Measurements from ENCODE around the gene GNA12.

Gene GNA12

DNA sequence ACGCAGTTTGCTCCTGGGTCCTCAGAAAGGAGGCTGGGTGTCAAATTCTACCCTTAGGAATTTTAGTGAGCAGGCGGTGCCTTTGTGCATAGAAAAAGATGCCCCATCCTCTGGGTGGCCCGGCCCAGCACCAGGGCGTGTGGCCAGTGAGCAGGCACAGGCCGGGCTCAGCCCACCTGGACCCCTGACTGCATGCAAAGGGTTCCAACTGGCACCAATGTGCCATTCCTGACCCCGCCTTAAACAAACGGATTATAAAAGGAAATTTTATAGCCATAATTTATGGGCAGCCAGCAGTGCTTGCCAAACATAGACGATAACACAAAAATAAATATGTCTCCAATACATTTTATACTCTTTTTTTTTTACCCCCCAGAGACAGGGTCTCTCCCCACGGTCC, 40.1 kb upstream of the GNA12 start:
- H3K27me3 ChIP-seq (ENCODE audit: low read length), result no peaks in the 10 kb centered on the region
- TF ChIP-seq, protein P1, sequence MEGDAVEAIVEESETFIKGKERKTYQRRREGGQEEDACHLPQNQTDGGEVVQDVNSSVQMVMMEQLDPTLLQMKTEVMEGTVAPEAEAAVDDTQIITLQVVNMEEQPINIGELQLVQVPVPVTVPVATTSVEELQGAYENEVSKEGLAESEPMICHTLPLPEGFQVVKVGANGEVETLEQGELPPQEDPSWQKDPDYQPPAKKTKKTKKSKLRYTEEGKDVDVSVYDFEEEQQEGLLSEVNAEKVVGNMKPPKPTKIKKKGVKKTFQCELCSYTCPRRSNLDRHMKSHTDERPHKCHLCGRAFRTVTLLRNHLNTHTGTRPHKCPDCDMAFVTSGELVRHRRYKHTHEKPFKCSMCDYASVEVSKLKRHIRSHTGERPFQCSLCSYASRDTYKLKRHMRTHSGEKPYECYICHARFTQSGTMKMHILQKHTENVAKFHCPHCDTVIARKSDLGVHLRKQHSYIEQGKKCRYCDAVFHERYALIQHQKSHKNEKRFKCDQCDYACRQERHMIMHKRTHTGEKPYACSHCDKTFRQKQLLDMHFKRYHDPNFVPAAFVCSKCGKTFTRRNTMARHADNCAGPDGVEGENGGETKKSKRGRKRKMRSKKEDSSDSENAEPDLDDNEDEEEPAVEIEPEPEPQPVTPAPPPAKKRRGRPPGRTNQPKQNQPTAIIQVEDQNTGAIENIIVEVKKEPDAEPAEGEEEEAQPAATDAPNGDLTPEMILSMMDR (IDR thresholded peaks at IDR 0.05; ENCODE audit: insufficient read depth, low read length, poor library complexity, severe bottlenecking), result no peak
- no peak for TF ChIP-seq EZH2phosphoT487 (conservative IDR thresholded peaks at IDR 0.05; ENCODE audit: low read length)
- no peaks in the 10 kb centered on the region for H3K36me3 ChIP-seq (ENCODE audit: low read length)
- H3K27ac ChIP-seq (ENCODE audit: low read depth, low read length), result no peak overlapping the region
- H4K20me1 ChIP-seq (ENCODE audit: low read depth, low read length), result no peaks in the 10 kb centered on the region
- no peak overlapping the region for H3K4me3 ChIP-seq (ENCODE audit: insufficient read depth, low read length, poor library complexity, severe bottlenecking)
- no peak overlapping the region for H3K4me2 ChIP-seq (ENCODE audit: low read depth, low read length, poor library complexity, severe bottlenecking)
- no peaks in the 10 kb centered on the region for H3K9me2 ChIP-seq (replicated peaks; ENCODE audit: insufficient read depth, low read length)
- H2AFZ ChIP-seq (ENCODE audit: low read depth, low read length, severe bottlenecking), result no peak overlapping the region
- no peaks in the 10 kb centered on the region for H3K9me3 ChIP-seq (ENCODE audit: insufficient read depth, low read length)
- H3F3A ChIP-seq (ENCODE audit: insufficient read depth), result peaks cover 3% of the 10 kb centered on the region; the same call in 1 of the 2 replicates
- no peaks in the 10 kb centered on the region for H3K79me2 ChIP-seq (ENCODE audit: insufficient read depth, low read length)
- no peak overlapping the region for H3K9ac ChIP-seq (ENCODE audit: low read length)

DNA sequence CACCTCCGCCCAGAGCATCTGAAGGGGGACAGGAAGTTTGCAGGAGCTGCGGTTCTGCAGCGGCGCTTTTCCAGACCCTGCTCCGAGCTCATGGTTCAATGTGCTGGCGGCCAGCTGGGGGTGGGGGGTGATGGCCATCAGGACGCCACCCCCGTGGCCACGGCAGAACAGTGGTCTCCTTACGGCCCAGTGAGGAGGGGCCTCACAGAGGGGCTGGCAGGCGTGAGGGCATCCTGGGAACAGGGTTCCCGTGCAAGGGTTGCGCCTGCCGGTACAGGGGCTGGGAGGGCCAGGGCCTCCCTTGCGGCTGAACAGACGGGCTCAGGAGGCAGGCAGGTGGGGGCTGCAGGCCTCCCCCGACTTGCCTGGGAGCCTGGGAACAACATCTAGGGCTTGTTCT, 39.0 kb upstream of the GNA12 start:
- no peak overlapping the region for H3K4me3 ChIP-seq (ENCODE audit: insufficient read depth, low read length, poor library complexity, severe bottlenecking)
- H3K4me2 ChIP-seq (ENCODE audit: low read depth, low read length, poor library complexity, severe bottlenecking), result no peak overlapping the region
- no peaks in the 10 kb centered on the region for H3K79me2 ChIP-seq (ENCODE audit: insufficient read depth, low read length)
- no peaks in the 10 kb centered on the region for H3K9me2 ChIP-seq (replicated peaks; ENCODE audit: insufficient read depth, low read length)
- H3K9ac ChIP-seq (ENCODE audit: low read length), result no peak overlapping the region
- TF ChIP-seq, protein P1 (IDR thresholded peaks at IDR 0.05; ENCODE audit: insufficient read depth, low read length, poor library complexity, severe bottlenecking), result no peak
- no peak for TF ChIP-seq EZH2phosphoT487 (conservative IDR thresholded peaks at IDR 0.05; ENCODE audit: low read length)
- H3F3A ChIP-seq (ENCODE audit: insufficient read depth), result no peaks in the 10 kb centered on the region; the same call in 1 of the 2 replicates
- H3K27me3 ChIP-seq (ENCODE audit: low read length), result no peaks in the 10 kb centered on the region
- H2AFZ ChIP-seq (ENCODE audit: low read depth, low read length, severe bottlenecking), result no peak overlapping the region
- H4K20me1 ChIP-seq (ENCODE audit: low read depth, low read length), result no peaks in the 10 kb centered on the region
- H3K27ac ChIP-seq (ENCODE audit: low read depth, low read length), result no peak overlapping the region
- no peaks in the 10 kb centered on the region for H3K9me3 ChIP-seq (ENCODE audit: insufficient read depth, low read length)
- H3K36me3 ChIP-seq (ENCODE audit: low read length), result no peaks in the 10 kb centered on the region

DNA sequence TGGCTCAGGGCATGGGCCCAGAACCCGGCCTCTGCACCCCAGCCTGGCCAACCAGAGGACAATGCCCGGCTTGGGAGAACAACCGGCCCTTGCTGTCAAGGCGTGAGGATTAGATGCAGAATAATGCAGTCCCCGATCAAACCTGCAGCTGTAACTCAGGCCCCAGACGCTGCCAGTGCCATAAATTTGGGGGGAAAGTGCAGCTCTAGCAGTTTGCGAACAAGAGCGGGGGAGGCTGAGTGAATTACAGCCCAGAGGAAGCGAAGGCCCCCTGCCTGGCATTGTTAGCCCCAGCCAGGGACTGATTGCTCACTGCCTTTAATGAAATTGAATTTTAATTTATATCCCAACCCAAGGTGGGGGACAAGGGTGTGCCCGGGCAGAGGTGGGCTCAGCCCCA, 38.0 kb upstream of the GNA12 start:
- H3K36me3 ChIP-seq (ENCODE audit: low read length), result no peaks in the 10 kb centered on the region
- H3F3A ChIP-seq (ENCODE audit: insufficient read depth), result no peaks in the 10 kb centered on the region
- H3K27ac ChIP-seq (ENCODE audit: low read depth, low read length), result no peak overlapping the region
- no peaks in the 10 kb centered on the region for H4K20me1 ChIP-seq (ENCODE audit: low read depth, low read length)
- no peaks in the 10 kb centered on the region for H3K27me3 ChIP-seq (ENCODE audit: low read length)
- H3K9me2 ChIP-seq (replicated peaks; ENCODE audit: insufficient read depth, low read length), result no peaks in the 10 kb centered on the region
- TF ChIP-seq EZH2phosphoT487 (conservative IDR thresholded peaks at IDR 0.05; ENCODE audit: low read length), result no peak
- TF ChIP-seq, protein P1 (IDR thresholded peaks at IDR 0.05; ENCODE audit: insufficient read depth, low read length, poor library complexity, severe bottlenecking), result no peak
- H3K9me3 ChIP-seq (ENCODE audit: insufficient read depth, low read length), result no peaks in the 10 kb centered on the region
- no peak overlapping the region for H3K4me3 ChIP-seq (ENCODE audit: insufficient read depth, low read length, poor library complexity, severe bottlenecking)
- H3K9ac ChIP-seq (ENCODE audit: low read length), result no peak overlapping the region
- H3K79me2 ChIP-seq (ENCODE audit: insufficient read depth, low read length), result no peaks in the 10 kb centered on the region
- H3K4me2 ChIP-seq (ENCODE audit: low read depth, low read length, poor library complexity, severe bottlenecking), result no peak overlapping the region
- no peak overlapping the region for H2AFZ ChIP-seq (ENCODE audit: low read depth, low read length, severe bottlenecking)

All from SU-DHL-6 (cell line).